ENCODE measurements around the gene ZNF175. TPM values are rescaled to one million over a fixed set of nuclear protein-coding genes. Genes with fewer than 3 reads are reported as not detected.
"Not testable (repeated sequence)": the region's sequence is repeated elsewhere in the genome, so short reads cannot be mapped to it uniquely, and the experiment has no call there.

ZNF175 gene
- polyA plus RNA-seq, 1 of the 3 experiments (the other 2 are of a cell fraction): 3.1 TPM

DNA sequence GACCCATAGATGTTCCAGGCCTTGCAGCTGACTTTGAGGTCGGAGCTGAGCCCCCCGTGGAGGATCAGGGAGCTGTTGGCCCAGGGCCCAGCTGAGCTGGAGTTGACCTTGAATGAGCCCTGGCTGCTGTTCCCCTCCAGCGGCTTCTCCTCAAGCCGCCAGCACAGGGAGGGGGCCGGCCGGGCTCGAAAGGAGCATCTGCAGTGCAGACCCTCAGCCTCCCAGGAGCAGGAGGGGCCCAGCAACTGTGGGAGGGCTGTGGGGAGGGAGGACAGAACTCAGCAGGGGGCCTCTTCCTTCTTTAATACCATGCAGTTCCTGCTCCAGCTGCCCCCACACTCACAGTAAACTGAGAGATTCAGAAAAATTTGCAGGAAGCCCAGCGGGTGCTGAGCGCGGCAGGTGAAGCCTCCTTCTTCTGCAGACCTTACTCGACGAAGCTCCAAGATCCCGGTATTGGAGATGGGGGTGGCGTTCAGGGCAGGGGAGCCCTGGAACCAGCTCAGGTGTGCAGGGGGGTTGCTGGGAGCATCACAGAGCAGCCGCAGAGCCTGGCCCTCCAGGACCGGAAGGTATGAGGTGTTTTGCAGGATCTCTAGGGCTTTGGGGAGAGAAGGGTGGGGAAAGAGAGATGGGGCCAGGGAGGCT lies 56.5 kb downstream of the ZNF175 start (continued):
- TF ChIP-seq JUND (IDR thresholded peaks at IDR 0.05): no peak
- TF ChIP-seq RFX5 (IDR thresholded peaks at IDR 0.05; ENCODE audit: low read length): no peak
- TF ChIP-seq RCOR1 (IDR thresholded peaks at IDR 0.05; ENCODE audit: low read length): no peak
- no peak for TF ChIP-seq NFIC (IDR thresholded peaks at IDR 0.05; ENCODE audit: borderline replicate concordance)
- TF ChIP-seq CHD2 (IDR thresholded peaks at IDR 0.05; ENCODE audit: low read length, partially characterized antibody): no peak

DNA sequence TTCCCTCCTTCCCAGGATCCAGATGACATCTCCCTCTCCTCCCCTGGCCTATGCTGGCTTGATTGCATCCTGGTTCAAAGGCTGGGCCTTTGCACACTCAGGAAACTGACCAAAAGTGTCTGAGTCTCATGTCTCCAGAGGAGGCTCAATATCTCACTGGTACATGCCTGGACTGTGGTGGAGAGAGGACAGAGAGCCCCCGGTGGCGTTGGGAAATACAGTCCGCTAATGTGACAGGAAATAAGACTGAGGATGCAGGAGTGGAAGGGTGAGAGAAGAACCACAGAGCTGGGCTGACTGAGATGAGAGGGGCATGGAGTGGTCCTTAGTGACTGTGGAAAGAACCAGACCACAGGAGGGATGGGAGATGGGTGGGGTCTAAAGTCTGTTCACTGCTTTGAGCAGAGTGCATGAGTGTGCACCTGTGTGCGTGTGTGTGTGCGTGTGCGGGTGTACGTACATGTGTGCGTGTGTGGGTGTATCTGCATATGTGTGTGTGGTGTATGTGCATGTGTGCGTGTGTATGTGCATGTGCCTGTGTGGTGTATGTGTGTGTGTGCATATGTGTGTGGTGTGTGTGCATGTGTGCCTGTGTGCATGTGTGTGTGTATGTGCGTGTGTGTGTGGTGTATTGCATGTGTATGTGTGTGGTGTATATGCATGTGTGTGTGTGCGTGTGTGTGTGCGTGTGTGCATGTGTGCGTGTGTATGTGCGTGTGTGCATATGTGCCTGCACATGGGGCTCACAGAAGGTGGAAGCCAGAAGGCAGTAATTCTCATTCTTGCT lies 57.3 kb downstream of the ZNF175 start:
- TF ChIP-seq FOXM1 (IDR thresholded peaks at IDR 0.05; ENCODE audit: low read depth): no peak
- TF ChIP-seq TEAD4 (IDR thresholded peaks at IDR 0.05; ENCODE audit: borderline replicate concordance, insufficient read depth): no peak
- TF ChIP-seq, protein P1, sequence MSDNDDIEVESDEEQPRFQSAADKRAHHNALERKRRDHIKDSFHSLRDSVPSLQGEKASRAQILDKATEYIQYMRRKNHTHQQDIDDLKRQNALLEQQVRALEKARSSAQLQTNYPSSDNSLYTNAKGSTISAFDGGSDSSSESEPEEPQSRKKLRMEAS (IDR thresholded peaks at IDR 0.05; ENCODE audit: low read depth): no peak
- TF ChIP-seq, protein P2, sequence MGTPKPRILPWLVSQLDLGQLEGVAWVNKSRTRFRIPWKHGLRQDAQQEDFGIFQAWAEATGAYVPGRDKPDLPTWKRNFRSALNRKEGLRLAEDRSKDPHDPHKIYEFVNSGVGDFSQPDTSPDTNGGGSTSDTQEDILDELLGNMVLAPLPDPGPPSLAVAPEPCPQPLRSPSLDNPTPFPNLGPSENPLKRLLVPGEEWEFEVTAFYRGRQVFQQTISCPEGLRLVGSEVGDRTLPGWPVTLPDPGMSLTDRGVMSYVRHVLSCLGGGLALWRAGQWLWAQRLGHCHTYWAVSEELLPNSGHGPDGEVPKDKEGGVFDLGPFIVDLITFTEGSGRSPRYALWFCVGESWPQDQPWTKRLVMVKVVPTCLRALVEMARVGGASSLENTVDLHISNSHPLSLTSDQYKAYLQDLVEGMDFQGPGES (IDR thresholded peaks at IDR 0.05; ENCODE audit: low read depth, low read length): no peak
- no peak for TF ChIP-seq NFIC (IDR thresholded peaks at IDR 0.05; ENCODE audit: borderline replicate concordance)
- no peak for TF ChIP-seq RXRA (IDR thresholded peaks at IDR 0.05; ENCODE audit: borderline replicate concordance, low read depth)
- no peak for TF ChIP-seq JUND (IDR thresholded peaks at IDR 0.05)
- no peak for TF ChIP-seq SIN3A (IDR thresholded peaks at IDR 0.05; ENCODE audit: borderline replicate concordance, low read depth, low read length)
- TF ChIP-seq RAD21 (IDR thresholded peaks at IDR 0.05; ENCODE audit: low read length): no peak
- TF ChIP-seq, protein P3, sequence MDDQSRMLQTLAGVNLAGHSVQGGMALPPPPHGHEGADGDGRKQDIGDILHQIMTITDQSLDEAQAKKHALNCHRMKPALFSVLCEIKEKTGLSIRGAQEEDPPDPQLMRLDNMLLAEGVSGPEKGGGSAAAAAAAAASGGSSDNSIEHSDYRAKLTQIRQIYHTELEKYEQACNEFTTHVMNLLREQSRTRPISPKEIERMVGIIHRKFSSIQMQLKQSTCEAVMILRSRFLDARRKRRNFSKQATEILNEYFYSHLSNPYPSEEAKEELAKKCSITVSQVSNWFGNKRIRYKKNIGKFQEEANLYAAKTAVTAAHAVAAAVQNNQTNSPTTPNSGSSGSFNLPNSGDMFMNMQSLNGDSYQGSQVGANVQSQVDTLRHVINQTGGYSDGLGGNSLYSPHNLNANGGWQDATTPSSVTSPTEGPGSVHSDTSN (IDR thresholded peaks at IDR 0.05): no peak
- TF ChIP-seq GATA2 (CRISPR knock-in tag; IDR thresholded peaks at IDR 0.05): no peak
- TF ChIP-seq POLR2AphosphoS5 (IDR thresholded peaks at IDR 0.05; ENCODE audit: low read depth, low read length): no peak
- TF ChIP-seq EZH2phosphoT487 (IDR thresholded peaks at IDR 0.05; ENCODE audit: borderline replicate concordance, low read depth): no peak
- no peak for TF ChIP-seq YY1 (IDR thresholded peaks at IDR 0.05; ENCODE audit: low read depth)
- TF ChIP-seq, protein P4, sequence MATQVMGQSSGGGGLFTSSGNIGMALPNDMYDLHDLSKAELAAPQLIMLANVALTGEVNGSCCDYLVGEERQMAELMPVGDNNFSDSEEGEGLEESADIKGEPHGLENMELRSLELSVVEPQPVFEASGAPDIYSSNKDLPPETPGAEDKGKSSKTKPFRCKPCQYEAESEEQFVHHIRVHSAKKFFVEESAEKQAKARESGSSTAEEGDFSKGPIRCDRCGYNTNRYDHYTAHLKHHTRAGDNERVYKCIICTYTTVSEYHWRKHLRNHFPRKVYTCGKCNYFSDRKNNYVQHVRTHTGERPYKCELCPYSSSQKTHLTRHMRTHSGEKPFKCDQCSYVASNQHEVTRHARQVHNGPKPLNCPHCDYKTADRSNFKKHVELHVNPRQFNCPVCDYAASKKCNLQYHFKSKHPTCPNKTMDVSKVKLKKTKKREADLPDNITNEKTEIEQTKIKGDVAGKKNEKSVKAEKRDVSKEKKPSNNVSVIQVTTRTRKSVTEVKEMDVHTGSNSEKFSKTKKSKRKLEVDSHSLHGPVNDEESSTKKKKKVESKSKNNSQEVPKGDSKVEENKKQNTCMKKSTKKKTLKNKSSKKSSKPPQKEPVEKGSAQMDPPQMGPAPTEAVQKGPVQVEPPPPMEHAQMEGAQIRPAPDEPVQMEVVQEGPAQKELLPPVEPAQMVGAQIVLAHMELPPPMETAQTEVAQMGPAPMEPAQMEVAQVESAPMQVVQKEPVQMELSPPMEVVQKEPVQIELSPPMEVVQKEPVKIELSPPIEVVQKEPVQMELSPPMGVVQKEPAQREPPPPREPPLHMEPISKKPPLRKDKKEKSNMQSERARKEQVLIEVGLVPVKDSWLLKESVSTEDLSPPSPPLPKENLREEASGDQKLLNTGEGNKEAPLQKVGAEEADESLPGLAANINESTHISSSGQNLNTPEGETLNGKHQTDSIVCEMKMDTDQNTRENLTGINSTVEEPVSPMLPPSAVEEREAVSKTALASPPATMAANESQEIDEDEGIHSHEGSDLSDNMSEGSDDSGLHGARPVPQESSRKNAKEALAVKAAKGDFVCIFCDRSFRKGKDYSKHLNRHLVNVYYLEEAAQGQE (IDR thresholded peaks at IDR 0.05; ENCODE audit: low read depth, low read length): no peak
- no peak for TF ChIP-seq MEF2A (IDR thresholded peaks at IDR 0.05; ENCODE audit: borderline replicate concordance, low read depth)
- TF ChIP-seq RFX5 (IDR thresholded peaks at IDR 0.05; ENCODE audit: low read length): no peak

DNA sequence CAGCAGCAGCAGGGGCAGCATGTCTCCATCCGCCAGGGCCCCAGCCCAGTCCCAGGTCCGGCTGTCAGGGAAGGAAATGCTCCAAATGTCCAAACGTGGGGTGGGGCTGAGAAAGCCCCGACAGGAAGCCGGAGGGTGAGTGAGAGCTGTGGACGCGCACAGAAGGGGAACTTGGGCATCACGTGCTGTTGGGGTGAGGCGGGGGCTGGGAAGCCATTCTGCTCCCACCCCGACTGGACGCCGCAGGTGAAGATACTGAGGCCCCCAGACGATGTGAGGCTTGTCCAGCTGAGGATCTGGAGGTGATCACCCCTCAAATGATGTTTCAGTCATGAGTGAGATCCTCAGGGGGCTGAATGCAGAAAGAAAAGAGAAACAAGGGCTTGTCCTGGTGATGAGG lies 59.2 kb downstream of the ZNF175 start, which contains the start of gene SIGLEC5:
SIGLEC5 (minus strand) TSS at position 87 of the 400 bp plus-strand sequence; CDS start at position 21, 66 bp downstream.
- H3K9me2 ChIP-seq; H3K4me2 ChIP-seq; H3K9me3 ChIP-seq; H4K20me1 ChIP-seq (ENCODE audit: insufficient read depth); H3K4me1 ChIP-seq (ENCODE audit: control insufficient read depth in 1 of 2, insufficient read depth in 2 of 2, low read depth in 1 of 2, low read length in 1 of 2); H3K79me2 ChIP-seq (ENCODE audit: insufficient read depth); DNase-seq; H2AFZ ChIP-seq (ENCODE audit: low read depth); H3F3A ChIP-seq (replicated peaks; ENCODE audit: insufficient read depth); H3K4me3 ChIP-seq (ENCODE audit: low read depth in 2 of 2, low read length in 1 of 2); H3K27ac ChIP-seq (ENCODE audit: low read depth in 2 of 2, low read length in 1 of 2); H3K9ac ChIP-seq; POLR2A ChIA-PET; H3K36me3 ChIP-seq (replicated peaks in 1 of 2; ENCODE audit: control insufficient read depth in 1 of 2, insufficient read depth in 2 of 2, low read length in 1 of 2): not testable (repeated sequence)
- H3K27me3 ChIP-seq (ENCODE audit: insufficient read depth): peaks cover 61% of the 10 kb centered on the region; the same call in 1 of the 2 replicates
- WGBS (ENCODE audit: low lambda C conversion rate): 0% methylated on average over 5 of the region's 13 CpGs
- CTCF ChIA-PET: interaction anchor here (1.1 to 1.9 kb wide), 2 partner anchors 27 to 148 kb away, joined by 3 to 5 read pairs; no protein-coding TSS in a partner anchor

More for the DNA sequence above, 57.3 kb downstream of the ZNF175 start:
- no peaks in the 10 kb centered on the region for H3K79me2 ChIP-seq (ENCODE audit: insufficient read depth)
- H3K9me3 ChIP-seq: no peaks in the 10 kb centered on the region
- no peak overlapping the region for H3K4me2 ChIP-seq
- ChIA-PET CTCF (no interaction called here), POLR2A (no interaction called here)
- 42% methylated on average over 14 of the region's 14 CpGs for WGBS (ENCODE audit: low lambda C conversion rate)
- H3F3A ChIP-seq (replicated peaks; ENCODE audit: insufficient read depth): no peaks in the 10 kb centered on the region
- H3K27me3 ChIP-seq (ENCODE audit: insufficient read depth): peaks cover 68% of the 10 kb centered on the region; the same call in 1 of the 2 replicates
- no peaks in the 10 kb centered on the region for H3K36me3 ChIP-seq (replicated peaks in 1 of 2; ENCODE audit: control insufficient read depth in 1 of 2, insufficient read depth in 2 of 2, low read length in 1 of 2)
- H4K20me1 ChIP-seq (ENCODE audit: insufficient read depth): no peaks in the 10 kb centered on the region
- no peak overlapping the region for H2AFZ ChIP-seq (ENCODE audit: low read depth)
- H3K9ac ChIP-seq: no peak overlapping the region
- DNase-seq: no peak
- H3K4me1 ChIP-seq (ENCODE audit: control insufficient read depth in 1 of 2, insufficient read depth in 2 of 2, low read depth in 1 of 2, low read length in 1 of 2): no peaks in the 10 kb centered on the region
- no peak overlapping the region for H3K4me3 ChIP-seq (ENCODE audit: low read depth in 2 of 2, low read length in 1 of 2)
- no peak overlapping the region for H3K27ac ChIP-seq (ENCODE audit: low read depth in 2 of 2, low read length in 1 of 2)
- no peaks in the 10 kb centered on the region for H3K9me2 ChIP-seq

Data from SK-N-SH (cell line).